Measurements from ENCODE around the gene GABARAP. TPM values are rescaled to one million over a fixed set of nuclear protein-coding genes. Genes with fewer than 3 reads are reported as not detected.

Gene GABARAP
- total and polyA plus RNA-seq, 2 of the 13 experiments (the other 11 are each of a cell fraction or from before 2014, with no cell fraction given) = 161 to 310 TPM

GRCh38 chr17:7214300-7215135 is 27.7 kb downstream of the GABARAP start (continued):
- TF ChIP-seq ZNF841 (CRISPR knock-in tag; IDR thresholded peaks at IDR 0.05; ENCODE audit: borderline replicate concordance) (no peak), MYC (CRISPR knock-in tag; IDR thresholded peaks at IDR 0.05; ENCODE audit: borderline replicate concordance) (no peak), WIZ (CRISPR knock-in tag; IDR thresholded peaks at IDR 0.05) (no peak), NFKB2 (CRISPR knock-in tag; IDR thresholded peaks at IDR 0.05; ENCODE audit: borderline replicate concordance) (no peak), HIVEP1 (CRISPR knock-in tag; IDR thresholded peaks at IDR 0.05) (0 out of 2 replicates have a peak, but pooled peaks have one; percentile 56), JUNB (CRISPR knock-in tag; IDR thresholded peaks at IDR 0.05; ENCODE audit: borderline replicate concordance) (no peak), PITX1 (CRISPR knock-in tag; IDR thresholded peaks at IDR 0.05) (no peak), PHF21A (CRISPR knock-in tag; IDR thresholded peaks at IDR 0.05) (no peak), ZBTB49 (CRISPR knock-in tag; IDR thresholded peaks at IDR 0.05; ENCODE audit: borderline replicate concordance) (no peak), POGZ (CRISPR knock-in tag; IDR thresholded peaks at IDR 0.05) (peak; percentile 40; the same call in 1 of the 2 replicates), ZNF784 (CRISPR knock-in tag; IDR thresholded peaks at IDR 0.05; ENCODE audit: borderline replicate concordance) (no peak; the same call in 1 of the 2 replicates), AFF4 (CRISPR knock-in tag; IDR thresholded peaks at IDR 0.05) (no peak), BCL6 (CRISPR knock-in tag; IDR thresholded peaks at IDR 0.05) (no peak; the same call in 1 of the 2 replicates), DPF2 (CRISPR knock-in tag; IDR thresholded peaks at IDR 0.05; ENCODE audit: borderline replicate concordance, low read depth) (no peak), ZNF260 (CRISPR knock-in tag; IDR thresholded peaks at IDR 0.05; ENCODE audit: borderline replicate concordance, low read depth) (no peak), ZNF740 (CRISPR knock-in tag; IDR thresholded peaks at IDR 0.05) (no peak), KLF16 (CRISPR knock-in tag; IDR thresholded peaks at IDR 0.05) (no peak; a peak in 1 of 4 replicates)
